ACC112 (cell line): ENCODE measurements around the gene OR13D1.

Experiments
- H2AFZ ChIP-seq: fragments of 200-600 bp; sonication (generic); one replicate; pipeline ENCODE4 v1.6.0; 2017; ENCODE audit warnings: antibody characterized with exemption, low read length; ENCODE audit not compliant: unreplicated experiment
- H3K27ac ChIP-seq: fragments of 200-600 bp; sonication (generic); 2 replicates; pipeline ENCODE4 v1.5.1; 2014; ENCODE audit warnings: low read depth, mild to moderate bottlenecking, antibody characterized with exemption, low read length, moderate library complexity
- H3K27me3 ChIP-seq: fragments of 200-600 bp; sonication (generic); 2 replicates; pipeline ENCODE4 v1.6.1; 2014; ENCODE audit warnings: mild to moderate bottlenecking, antibody characterized with exemption, low read length, moderate library complexity, mixed read lengths; ENCODE audit not compliant: insufficient read depth
- H3K36me3 ChIP-seq: fragments of 200-600 bp; sonication (generic); 2 replicates; pipeline ENCODE4 v1.6.1; 2016; ENCODE audit warnings: mild to moderate bottlenecking, antibody characterized with exemption, low read length, moderate library complexity, mixed read lengths; ENCODE audit not compliant: insufficient read depth
- H3K4me1 ChIP-seq: fragments of 200-600 bp; sonication (generic); one replicate; pipeline ENCODE4 v1.6.1; 2016; ENCODE audit warnings: low read length, mixed read lengths; ENCODE audit not compliant: insufficient read depth, unreplicated experiment, control insufficient read depth
- H3K4me3 ChIP-seq: fragments of 200-600 bp; sonication (generic); 2 replicates; pipeline ENCODE4 v1.5.1; 2014; ENCODE audit warnings: mild to moderate bottlenecking, low read depth, low read length
- H3K79me2 ChIP-seq: fragments of 200-600 bp; sonication (generic); one replicate; pipeline ENCODE4 v1.6.0; 2016; ENCODE audit warnings: low read length; ENCODE audit not compliant: control insufficient read depth, unreplicated experiment, insufficient read depth

Gene OR13D1

DNA sequence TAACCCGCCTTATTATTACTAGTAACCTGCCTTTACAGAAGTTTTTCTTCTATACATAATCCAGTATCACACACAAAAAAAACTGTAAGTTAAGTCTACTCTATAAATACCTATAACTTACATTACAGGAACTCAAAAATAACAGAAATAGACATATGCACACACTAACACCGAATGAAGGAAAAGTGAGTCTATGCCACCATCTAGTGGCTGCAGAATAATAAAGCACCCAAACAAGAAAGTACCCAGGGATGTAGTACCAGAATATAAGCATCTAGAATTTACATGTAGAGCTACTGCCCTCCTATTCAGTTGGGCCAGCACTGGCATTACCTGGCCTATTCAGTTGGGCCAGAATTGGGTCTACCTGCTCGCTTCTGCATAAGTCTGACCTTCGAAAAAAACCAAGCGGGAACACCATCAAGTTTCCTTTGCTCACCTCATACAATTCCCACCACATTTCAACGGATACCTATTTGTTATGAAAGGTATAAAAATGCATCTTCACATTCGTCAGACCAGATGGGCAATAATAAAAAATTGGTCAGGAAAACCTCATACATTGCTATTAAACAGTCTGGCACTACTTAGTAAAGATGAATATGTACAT is 49.2 kb downstream of the OR13D1 start:
- H3K4me3 ChIP-seq = no peak overlapping the region
- H3K4me1 ChIP-seq = peaks cover 10% of the 10 kb centered on the region
- no peaks in the 10 kb centered on the region for H3K27me3 ChIP-seq
- H3K79me2 ChIP-seq = peaks cover 4% of the 10 kb centered on the region
- no peak overlapping the region for H3K27ac ChIP-seq
- H3K36me3 ChIP-seq = no peaks in the 10 kb centered on the region
- H2AFZ ChIP-seq = no peak overlapping the region
